ENCODE data around the gene LGALS4. TPM values are rescaled to one million over a fixed set of nuclear protein-coding genes. Genes with fewer than 3 reads are reported as not detected.
"Not testable (repeated sequence)": the region's sequence is repeated elsewhere in the genome, so short reads cannot be mapped to it uniquely, and the experiment has no call there.

The LGALS4 gene
- total RNA-seq, 1 donor from 2014 or later: not detected

- DNase-seq (ENCODE audit: low read depth): not testable (repeated sequence)
Measured at GRCh38 chr19:38797781-38798180, 15.0 kb downstream of the LGALS4 start.

- no peak for DNase-seq (ENCODE audit: low read depth)
Measured at GRCh38 chr19:38796154-38796553, 16.6 kb downstream of the LGALS4 start.

- no peak for DNase-seq (ENCODE audit: low read depth)
Measured at GRCh38 chr19:38795549-38795948, 17.2 kb downstream of the LGALS4 start.

- DNase-seq (ENCODE audit: low read depth): no peak
Measured at GRCh38 chr19:38793671-38794070, 19.1 kb downstream of the LGALS4 start.

- no peak for DNase-seq (ENCODE audit: low read depth)
Measured at GRCh38 chr19:38793177-38793576, 19.6 kb downstream of the LGALS4 start.

GRCh38 chr19:38792250-38793111 is 20.3 kb downstream of the LGALS4 start:
- DNase-seq (ENCODE audit: low read depth): no peak

- DNase-seq (ENCODE audit: low read depth): not testable (repeated sequence)
Measured at GRCh38 chr19:38791451-38792064, 21.2 kb downstream of the LGALS4 start.

GRCh38 chr19:38790507-38791403 is 22.0 kb downstream of the LGALS4 start:
- not testable (repeated sequence) for DNase-seq (ENCODE audit: low read depth)

GRCh38 chr19:38788478-38789243 is 24.1 kb downstream of the LGALS4 start, which contains the start of gene LGALS7B:
Gene LGALS7B (plus strand): TSS chr19:38789200. CDS start chr19:38789227, 27 bp downstream.
- DNase-seq (ENCODE audit: low read depth): no peak

- no peak for DNase-seq (ENCODE audit: low read depth)
Measured at GRCh38 chr19:38786572-38787265, 26.0 kb downstream of the LGALS4 start.

- DNase-seq (ENCODE audit: low read depth): not testable (repeated sequence)
Measured at GRCh38 chr19:38786061-38786460, 26.7 kb downstream of the LGALS4 start.

- no peak for DNase-seq (ENCODE audit: low read depth)
Measured at GRCh38 chr19:38785187-38785699, 27.5 kb downstream of the LGALS4 start.

- DNase-seq (ENCODE audit: low read depth): no peak
Measured at GRCh38 chr19:38784224-38784623, 28.5 kb downstream of the LGALS4 start.

- DNase-seq (ENCODE audit: low read depth): not testable (repeated sequence)
Measured at GRCh38 chr19:38782212-38782611, 30.5 kb downstream of the LGALS4 start.

- no peak for DNase-seq (ENCODE audit: low read depth)
Measured at GRCh38 chr19:38781058-38781457, 31.7 kb downstream of the LGALS4 start.

GRCh38 chr19:38780443-38780842 is 32.3 kb downstream of the LGALS4 start:
- DNase-seq (ENCODE audit: low read depth): no peak

GRCh38 chr19:38778733-38779132 is 34.0 kb downstream of the LGALS4 start:
- DNase-seq (ENCODE audit: low read depth): no peak

- DNase-seq (ENCODE audit: low read depth): no peak
Measured at GRCh38 chr19:38774181-38774950, 38.4 kb downstream of the LGALS4 start.
